A549 (cell line): ENCODE results near the gene SLIT3. TPM values are rescaled to one million over a fixed set of nuclear protein-coding genes. Genes with fewer than 3 reads are reported as not detected.

Experiments
- ATAC-seq, 2 experiments: fragments of 200-7000 bp in 1 of 2; fragments of >200 bp in 1 of 2; cut with Nextera tagmentation in 1 of 2; cut with Tn5 transposase in 1 of 2; 3 replicates each; pipeline versions ENCODE4 v1.8.0 to v1.9.1; 2018 to 2020; ENCODE audit warnings: mild to moderate bottlenecking in 1 of 2, moderate library complexity in 1 of 2
- CTCF ChIA-PET: fragments of 300-600 bp; sonication (Branson Sonifier 250); formaldehyde crosslinking; extraction: SDS; loops from one replicate; lab custom pipeline; 2021; ENCODE audit warnings: antibody characterized with exemption, inconsistent platforms; lab: Yijun Ruan, JAX
- POLR2A ChIA-PET: fragments of 350-600 bp; formaldehyde crosslinking; extraction: SDS; loops from one replicate; lab custom pipeline; 2021; ENCODE audit warnings: antibody characterized with exemption, inconsistent platforms; lab: Yijun Ruan, JAX
- DNase-seq, 2 experiments: peaks; one replicate each; pipeline versions ENCODE4 v3.0.0 to v3.0.0-alpha.2; 2011 to 2016; ENCODE audit warnings: low read depth in 1 of 2, low spot score in 1 of 2
- FAIRE-seq: peaks from 2 replicates; lab custom pipeline; 2011; peaks lifted over from hg19 to GRCh38; lab: Jason Lieb, UNC
- H3K27ac ChIP-seq, 2 experiments: fragments of >200 bp; sonication (Bioruptor Twin); formaldehyde crosslinking; 3 replicates each; pipeline ENCODE4 v1.5.1; 2016 to 2017
- H3K4me1 ChIP-seq: fragments of >200 bp; sonication (Bioruptor Twin); formaldehyde crosslinking; 3 replicates; pipeline ENCODE4 v1.6.1; 2016
- H3K4me2 ChIP-seq: fragments of >200 bp; sonication (Bioruptor Twin); formaldehyde crosslinking; 3 replicates; pipeline ENCODE4 v1.6.1; 2016
- H3K4me3 ChIP-seq: fragments of >200 bp; sonication (Bioruptor Twin); formaldehyde crosslinking; 3 replicates; pipeline ENCODE4 v1.5.1; 2016
- H3K9me3 ChIP-seq: fragments of >200 bp; sonication (Bioruptor Twin); formaldehyde crosslinking; 3 replicates; pipeline ENCODE4 v1.6.1; 2016
- CBX8 ChIP-seq: fragments of 200-600 bp; sonication (generic); IDR thresholded peaks from 2 replicates; pipeline ENCODE4 v1.6.1; 2016
- EHMT2 ChIP-seq: fragments of 200-600 bp; sonication (generic); IDR thresholded peaks from 2 replicates; pipeline ENCODE4 v1.6.1; 2016; ENCODE audit warnings: antibody characterized with exemption, low read depth, mild to moderate bottlenecking, moderate library complexity
- GATA3 ChIP-seq: IDR thresholded peaks from 2 replicates; pipeline ENCODE4 v1.6.1; 2012; ENCODE audit warnings: borderline replicate concordance
- HDAC2 ChIP-seq: fragments of 200-600 bp; sonication (generic); IDR thresholded peaks from 2 replicates; pipeline ENCODE4 v1.6.1; 2016
- HEYL ChIP-seq: fragments of 250-450 bp; sonication (Bioruptor Pico); IDR thresholded peaks from 2 replicates; pipeline ENCODE4 v1.8.0; 2021; ENCODE audit warnings: mild to moderate bottlenecking, moderate library complexity
- MAFK ChIP-seq: fragments of 450-650 bp; IDR thresholded peaks from 2 replicates; pipeline ENCODE4 v1.6.1; 2014; ENCODE audit not compliant: partially characterized antibody
- NPAS2 ChIP-seq: fragments of 250-450 bp; sonication (Bioruptor Pico); IDR thresholded peaks from 2 replicates; pipeline ENCODE4 v1.8.0; 2022; ENCODE audit warnings: mild to moderate bottlenecking, moderate library complexity, borderline replicate concordance
- PBX3 ChIP-seq: IDR thresholded peaks from 2 replicates; pipeline ENCODE4 v1.6.1; 2012
- PHF8 ChIP-seq: fragments of 200-600 bp; sonication (generic); IDR thresholded peaks from 2 replicates; pipeline ENCODE4 v1.6.1; 2016; ENCODE audit warnings: low read depth, mild to moderate bottlenecking, antibody characterized with exemption, moderate library complexity, borderline replicate concordance
- POLR2A ChIP-seq: IDR thresholded peaks from 2 replicates; pipeline ENCODE4 v1.6.1; 2012; ENCODE audit warnings: mild to moderate bottlenecking, low read length
- POLR2AphosphoS2 ChIP-seq: conservative IDR thresholded peaks from 2 replicates; pipeline ENCODE4 v1.6.1; 2012; ENCODE audit warnings: low read length, improper control_type of control experiment, inconsistent platforms
- RAD21 ChIP-seq, 2 experiments: fragments of >200 bp in 1 of 2; sonication (Bioruptor Twin) in 1 of 2; formaldehyde crosslinking in 1 of 2; IDR thresholded peaks in 1 of 2; conservative IDR thresholded peaks in 1 of 2; 2 replicates in 1 of 2; 3 replicates in 1 of 2; pipeline ENCODE4 v1.6.1; 2012 to 2018; ENCODE audit warnings: inconsistent platforms in 1 of 2
- RCOR1 ChIP-seq: fragments of 150-350 bp; IDR thresholded peaks from 2 replicates; pipeline ENCODE4 v1.6.1; 2014; ENCODE audit warnings: antibody characterized with exemption, low read length, low read depth
- REST ChIP-seq: fragments of 200-600 bp; sonication (generic); IDR thresholded peaks from 2 replicates; pipeline ENCODE4 v1.6.1; 2016; ENCODE audit warnings: antibody characterized with exemption, mild to moderate bottlenecking, moderate library complexity
- ZC3H11A ChIP-seq: fragments of 450-650 bp; IDR thresholded peaks from 2 replicates; pipeline ENCODE4 v1.6.1; 2014; ENCODE audit warnings: antibody characterized with exemption, mild to moderate bottlenecking
- WGBS: methylation state at CpG from one replicate; pipeline ENCODE4 v1.1.6; 2017; ENCODE audit errors: missing lambda C conversion rate; 5-methylcytosine and 5-hydroxymethylcytosine counted together
- polyA plus RNA-seq, 4 experiments: library from polyadenylated mRNA; depleted of rRNA in 3 of 4; stranded (reverse); fragments of >200 nt; fragmentation: RNase III in 1 of 4; extraction: RNeasy Plus Mini Kit Qiagen cat#74134 plus additional on column Dnase treatment in 1 of 4; gene quantifications; 2 replicates in 3 of 4; 3 replicates in 1 of 4; pipeline ENCODE4 v1.2.3, GENCODE V29; 2011 to 2017
- TF ChIP-seq, protein P1 (sequence below): IDR thresholded peaks from 2 replicates; pipeline ENCODE4 v1.6.1; 2012
- TF ChIP-seq, protein P2 (sequence below): fragments of 250-450 bp; sonication (Bioruptor Pico); IDR thresholded peaks from 2 replicates; pipeline ENCODE4 v1.5.0; 2020; ENCODE audit warnings: low read depth, mild to moderate bottlenecking, moderate library complexity

The SLIT3 gene
- polyA plus RNA-seq, 2 of the 4 experiments (the other 2 are of a cell fraction) = 12.7 to 22.9 TPM

DNA sequence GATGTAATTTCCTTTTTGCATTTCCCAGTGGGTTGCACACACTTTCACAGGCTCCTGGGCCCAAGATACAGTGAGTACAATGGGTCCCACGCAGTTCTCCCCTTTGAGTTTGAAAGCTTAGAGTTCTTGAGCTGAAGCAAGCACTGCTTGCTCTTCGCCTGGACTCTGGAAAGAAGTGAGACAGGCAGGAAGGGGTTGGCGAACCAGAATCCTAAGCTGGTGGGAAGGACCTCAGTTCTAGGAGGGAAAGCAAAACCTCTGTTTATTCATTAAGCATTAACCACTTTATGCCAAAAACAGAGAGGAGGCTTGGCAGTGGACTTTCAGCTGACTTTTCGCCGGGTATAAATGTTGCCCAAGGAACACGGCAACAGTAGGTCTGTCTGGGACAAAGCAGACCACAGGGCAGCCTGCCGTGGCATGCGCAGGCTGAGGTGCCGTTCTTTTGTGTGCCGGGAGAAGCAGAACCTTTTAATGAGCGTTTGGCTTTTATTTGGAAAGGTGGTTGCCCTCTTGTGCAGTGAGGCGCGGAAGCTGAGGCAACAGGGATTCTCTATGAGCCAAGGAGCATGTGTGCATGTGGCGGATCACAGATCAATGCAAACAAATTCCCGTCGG lies 481.8 kb downstream of the SLIT3 start:
- no peak overlapping the region for H3K4me3 ChIP-seq
- ATAC-seq (no peak), DNase-seq (no peak), FAIRE-seq (no peak)
- H3K4me1 ChIP-seq = peaks cover 3% of the 10 kb centered on the region; the same call in 1 of the 3 replicates
- TF ChIP-seq EHMT2 (no peak), HDAC2 (no peak), POLR2AphosphoS2 (no peak), HEYL (CRISPR knock-in tag) (no peak), POLR2A (no peak), ZC3H11A (no peak), RAD21 (conservative IDR thresholded peaks at IDR 0.05 in 1 of 2, IDR thresholded peaks at IDR 0.05 in 1 of 2) (no peak), NPAS2 (CRISPR knock-in tag) (no peak), CBX8 (no peak), GATA3 (no peak), REST (no peak)
- TF ChIP-seq, protein P1, sequence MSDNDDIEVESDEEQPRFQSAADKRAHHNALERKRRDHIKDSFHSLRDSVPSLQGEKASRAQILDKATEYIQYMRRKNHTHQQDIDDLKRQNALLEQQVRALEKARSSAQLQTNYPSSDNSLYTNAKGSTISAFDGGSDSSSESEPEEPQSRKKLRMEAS = no peak
- TF ChIP-seq, protein P2, sequence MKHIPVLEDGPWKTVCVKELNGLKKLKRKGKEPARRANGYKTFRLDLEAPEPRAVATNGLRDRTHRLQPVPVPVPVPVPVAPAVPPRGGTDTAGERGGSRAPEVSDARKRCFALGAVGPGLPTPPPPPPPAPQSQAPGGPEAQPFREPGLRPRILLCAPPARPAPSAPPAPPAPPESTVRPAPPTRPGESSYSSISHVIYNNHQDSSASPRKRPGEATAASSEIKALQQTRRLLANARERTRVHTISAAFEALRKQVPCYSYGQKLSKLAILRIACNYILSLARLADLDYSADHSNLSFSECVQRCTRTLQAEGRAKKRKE = no peak
- no peaks in the 10 kb centered on the region for H3K9me3 ChIP-seq
- H3K4me2 ChIP-seq = no peak overlapping the region
- ChIA-PET CTCF (interaction anchor here (1.1 to 1.2 kb wide), 2 partner anchors 17 to 20 kb away, joined by 3 read pairs; no protein-coding TSS in a partner anchor), POLR2A (no interaction called here)
- no peak overlapping the region for H3K27ac ChIP-seq
- 87% methylated on average over 16 of the region's 16 CpGs for WGBS

DNA sequence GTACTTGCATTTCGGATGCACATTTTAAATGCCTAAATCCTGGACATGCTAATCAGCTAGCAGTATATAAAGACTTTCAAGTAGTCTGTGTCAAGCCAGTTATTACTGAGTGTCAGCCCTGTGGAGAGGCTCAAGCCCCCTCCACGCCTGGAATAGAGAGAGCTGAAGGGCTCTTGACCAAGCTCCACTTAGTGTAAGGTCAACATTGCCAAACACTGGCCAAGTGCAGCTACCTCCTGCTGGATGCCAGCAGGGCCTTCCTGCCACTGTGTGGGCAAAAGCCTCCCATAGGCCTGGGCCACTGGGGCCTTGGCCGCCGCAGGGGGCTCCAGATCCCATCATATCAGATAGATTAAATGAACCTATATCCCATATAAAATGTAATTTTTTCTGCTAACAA lies 482.4 kb downstream of the SLIT3 start:
- FAIRE-seq = no peak
- H3K9me3 ChIP-seq = no peaks in the 10 kb centered on the region
- no peak overlapping the region for H3K27ac ChIP-seq
- ChIA-PET POLR2A (no interaction called here), CTCF (interaction anchor here (1.2 kb wide), 1 partner anchor 17 kb away, joined by 3 read pairs; no protein-coding TSS in a partner anchor)
- ATAC-seq = no peak
- peaks cover 3% of the 10 kb centered on the region; the same call in 1 of the 3 replicates for H3K4me1 ChIP-seq
- H3K4me3 ChIP-seq = no peak overlapping the region
- DNase-seq = no peak
- TF ChIP-seq MAFK = no peak
- no peak for TF ChIP-seq PHF8
- no peak for TF ChIP-seq RCOR1
- no peak for TF ChIP-seq PBX3
- H3K4me2 ChIP-seq = no peak overlapping the region
- 92% methylated on average over 4 of the region's 4 CpGs for WGBS

- Histone ChIP-seq H3K4me3 (no peak overlapping the region), H3K4me1 (no peaks in the 10 kb centered on the region), H3K9me3 (no peaks in the 10 kb centered on the region), H3K27ac (no peak overlapping the region), H3K4me2 (no peak overlapping the region)
- TF ChIP-seq POLR2A = no peak
- DNase-seq (no peak), ATAC-seq (no peak), FAIRE-seq (no peak)
- WGBS = 80% methylated on average over 5 of the region's 5 CpGs
- POLR2A ChIA-PET = no interaction called here
- CTCF ChIA-PET = interaction anchor here (1.5 kb wide), 1 partner anchor 12 kb away, joined by 3 read pairs; no protein-coding TSS in a partner anchor
Measured at GRCh38 chr5:168817591-168817990, 483.3 kb downstream of the SLIT3 start.
